GM08714 (cell line): ENCODE measurements around the gene GALNT11.

Source experiments
- H3K4me3 ChIP-seq: fragments of 200-500 bp; sonication (Bioruptor generic); 2 replicates; pipeline ENCODE4 v1.5.1; 2014; ENCODE audit warnings: mild to moderate bottlenecking, low read length, inconsistent platforms
- ZNF274 ChIP-seq: IDR thresholded peaks from 2 replicates; pipeline ENCODE4 v1.6.1; 2012; ENCODE audit warnings: mild to moderate bottlenecking, low read depth, low read length

GALNT11 gene

GRCh38 chr7:152107945-152108344, 82.5 kb downstream of the GALNT11 start:
- H3K4me3 ChIP-seq = no peak overlapping the region

GRCh38 chr7:152108359-152108758, 82.9 kb downstream of the GALNT11 start:
- no peak overlapping the region for H3K4me3 ChIP-seq
- TF ChIP-seq ZNF274 = no peak

More at GRCh38 chr7:152107945-152108344, 82.5 kb downstream of the GALNT11 start:
- TF ChIP-seq ZNF274 = no peak

DNA sequence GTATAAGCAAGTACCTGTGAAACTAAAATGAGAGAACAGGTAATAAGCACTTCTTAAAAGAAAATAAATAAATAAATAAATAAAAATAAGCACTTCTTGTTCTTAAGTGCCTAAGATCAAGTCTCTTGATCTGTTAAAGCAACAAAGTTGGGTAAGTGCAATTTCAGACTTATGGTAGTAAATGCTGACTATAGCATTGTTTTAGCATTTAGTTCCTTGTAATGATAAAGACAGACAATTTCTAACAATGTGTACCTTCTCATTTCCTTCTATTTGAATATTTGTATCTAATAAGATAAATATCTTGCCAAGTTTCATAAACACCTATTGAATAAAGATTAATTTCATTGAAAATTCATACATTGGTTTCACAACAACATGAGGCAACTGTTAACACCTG, 87.4 kb downstream of the GALNT11 start:
- TF ChIP-seq ZNF274 = no peak
- no peak overlapping the region for H3K4me3 ChIP-seq

- no peak for TF ChIP-seq ZNF274
- no peak overlapping the region for H3K4me3 ChIP-seq
These were observed 89.7 kb downstream of the GALNT11 start for GRCh38 chr7:152115021-152115718.

- no peak overlapping the region for H3K4me3 ChIP-seq
- no peak for TF ChIP-seq ZNF274
These were observed 91.9 kb downstream of the GALNT11 start for GRCh38 chr7:152117356-152117755.

GRCh38 chr7:152120210-152120609, 94.7 kb downstream of the GALNT11 start:
- TF ChIP-seq ZNF274 = no peak
- H3K4me3 ChIP-seq = no peak overlapping the region

GRCh38 chr7:152120776-152121175, 95.3 kb downstream of the GALNT11 start:
- no peak for TF ChIP-seq ZNF274
- H3K4me3 ChIP-seq = no peak overlapping the region

DNA sequence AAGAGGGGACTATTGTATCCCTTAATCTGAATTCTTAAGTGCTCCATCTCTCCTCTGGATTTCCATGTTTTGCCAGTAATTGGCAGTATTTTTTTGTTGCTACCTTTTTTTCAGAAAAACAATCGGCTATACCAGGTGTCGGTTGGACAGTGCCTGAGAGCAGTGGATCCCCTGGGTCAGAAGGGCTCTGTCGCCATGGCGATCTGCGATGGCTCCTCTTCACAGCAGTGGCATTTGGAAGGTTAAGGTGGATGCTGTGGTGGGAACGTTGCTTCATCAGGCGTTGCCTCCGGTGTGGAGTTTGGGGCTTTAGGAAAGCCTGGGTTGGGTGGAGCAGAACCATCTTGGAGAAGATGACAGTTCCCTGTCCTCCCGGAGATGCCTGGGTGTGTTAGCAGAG, 96.0 kb downstream of the GALNT11 start:
- H3K4me3 ChIP-seq = no peak overlapping the region
- no peak for TF ChIP-seq ZNF274

- no peak overlapping the region for H3K4me3 ChIP-seq
- no peak for TF ChIP-seq ZNF274
These were observed 97.1 kb downstream of the GALNT11 start for GRCh38 chr7:152122540-152122939.

GRCh38 chr7:152126741-152127140, 101.3 kb downstream of the GALNT11 start:
- no peak overlapping the region for H3K4me3 ChIP-seq
- no peak for TF ChIP-seq ZNF274

DNA sequence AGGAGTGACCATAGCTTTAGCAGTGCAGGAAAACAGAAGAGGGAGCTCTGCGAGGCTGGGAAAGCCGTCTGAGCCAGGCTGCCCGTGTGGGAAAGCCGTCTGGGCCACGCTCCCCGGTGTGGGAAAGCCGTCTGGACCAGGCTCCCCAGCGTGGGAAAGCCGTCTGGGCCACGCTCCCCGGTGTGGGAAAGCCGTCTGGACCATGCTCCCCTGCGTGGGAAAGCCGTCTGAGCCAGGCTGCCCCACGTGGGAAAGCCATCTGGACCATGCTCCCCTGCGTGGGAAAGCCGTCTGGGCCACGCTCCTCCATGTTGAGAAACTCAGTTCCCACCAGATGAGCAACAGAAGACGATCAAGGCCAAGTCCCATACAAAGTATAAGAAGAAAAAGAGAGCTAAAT, 101.8 kb downstream of the GALNT11 start:
- no peak for TF ChIP-seq ZNF274
- no peak overlapping the region for H3K4me3 ChIP-seq

- no peak for TF ChIP-seq ZNF274
- no peak overlapping the region for H3K4me3 ChIP-seq
These were observed 102.8 kb downstream of the GALNT11 start for GRCh38 chr7:152128252-152128651.

- TF ChIP-seq ZNF274 = no peak
- H3K4me3 ChIP-seq = no peak overlapping the region
These were observed 103.4 kb downstream of the GALNT11 start for GRCh38 chr7:152128741-152129461.

- TF ChIP-seq ZNF274 = no peak
- H3K4me3 ChIP-seq = no peak overlapping the region
These were observed 104.2 kb downstream of the GALNT11 start for GRCh38 chr7:152129682-152130081.
